Esophagus muscularis mucosa (tissue), 4 donors: ENCODE data around the gene PTX4. TPM values are rescaled to one million over a fixed set of nuclear protein-coding genes. Genes with fewer than 3 reads are reported as not detected.
A peak's percentile ranks its signal among the peaks of the same experiment; 100 is the strongest.

ENCODE experiments used
- DNase-seq: peaks from one replicate; pipeline ENCODE4 v3.0.0-alpha.2; 2017; ENCODE audit errors: extremely low spot score
- H3K27ac ChIP-seq, 4 donors: fragments of 200-600 bp; sonication (generic); replicated peaks in 1 of 4; 1 replicate in 3 of 4; 2 replicates in 1 of 4; pipeline ENCODE4 v1.5.1; 2016 to 2019; ENCODE audit warnings: mild to moderate bottlenecking in 1 of 4
- H3K27me3 ChIP-seq, 4 donors: fragments of 200-600 bp; sonication (generic); one replicate each; pipeline versions ENCODE4 v1.5.1 to v1.6.0; 2016 to 2019
- H3K36me3 ChIP-seq, 4 donors: fragments of 200-600 bp; sonication (generic); one replicate each; pipeline ENCODE4 v1.5.1; 2016 to 2019
- H3K4me1 ChIP-seq, 4 donors: fragments of 200-600 bp; sonication (generic); one replicate each; pipeline ENCODE4 v1.5.1; 2016 to 2019
- H3K4me3 ChIP-seq, 4 donors: fragments of 200-600 bp; sonication (generic); 1 replicate in 2 of 4; 2 replicates in 2 of 4; pipeline ENCODE4 v1.5.1; 2016 to 2019; ENCODE audit warnings: mild to moderate bottlenecking in 4 of 4, moderate library complexity in 1 of 4
- H3K9me3 ChIP-seq, 4 donors: fragments of 200-600 bp; sonication (generic); 1 replicate in 3 of 4; 2 replicates in 1 of 4; pipeline ENCODE4 v1.5.1; 2016 to 2019
- EP300 ChIP-seq: sonication (generic); formaldehyde crosslinking; IDR thresholded peaks from one replicate; pipeline ENCODE4 v1.6.1; 2017; ENCODE audit warnings: antibody characterized with exemption
- POLR2A ChIP-seq: fragments of 450-650 bp; IDR thresholded peaks from one replicate; pipeline ENCODE4 v1.6.1; 2017; ENCODE audit warnings: antibody characterized with exemption, moderate library complexity, mild to moderate bottlenecking, low read depth
- POLR2AphosphoS5 ChIP-seq, 2 donors: sonication (generic); formaldehyde crosslinking; IDR thresholded peaks; one replicate each; pipeline ENCODE4 v1.6.1; 2017; ENCODE audit warnings: antibody characterized with exemption in 2 of 2
- WGBS: methylation state at CpG from one replicate; pipeline ENCODE4 v1.1.5; 2018; 5-methylcytosine and 5-hydroxymethylcytosine counted together
- intact Hi-C: fragments of 100-400 bp; cut with DNase I; formaldehyde crosslinking; loops from one replicate; pipeline ENCODE4 v1.15.1; 2023
- total RNA-seq, 4 donors: library from RNA; depleted of rRNA; stranded (reverse); fragments of >200 nt; gene quantifications; one replicate each; pipeline versions ENCODE4 v1.1.0 to v1.2.1, GENCODE V29; 2016
- TF ChIP-seq, protein P1 (sequence below), 3 experiments: fragments of 200-600 bp in 2 of 3; fragments of 450-650 bp in 1 of 3; sonication (generic) in 2 of 3; IDR thresholded peaks; one replicate each; pipeline ENCODE4 v1.5.1; 2017 to 2019; ENCODE audit warnings: antibody characterized with exemption in 3 of 3, mild to moderate bottlenecking in 2 of 3, moderate library complexity in 1 of 3

Gene PTX4
- total RNA-seq, 4 donors from 2014 or later, result 0.39 to 0.75 (median 0.66) TPM; not detected in 1

DNA sequence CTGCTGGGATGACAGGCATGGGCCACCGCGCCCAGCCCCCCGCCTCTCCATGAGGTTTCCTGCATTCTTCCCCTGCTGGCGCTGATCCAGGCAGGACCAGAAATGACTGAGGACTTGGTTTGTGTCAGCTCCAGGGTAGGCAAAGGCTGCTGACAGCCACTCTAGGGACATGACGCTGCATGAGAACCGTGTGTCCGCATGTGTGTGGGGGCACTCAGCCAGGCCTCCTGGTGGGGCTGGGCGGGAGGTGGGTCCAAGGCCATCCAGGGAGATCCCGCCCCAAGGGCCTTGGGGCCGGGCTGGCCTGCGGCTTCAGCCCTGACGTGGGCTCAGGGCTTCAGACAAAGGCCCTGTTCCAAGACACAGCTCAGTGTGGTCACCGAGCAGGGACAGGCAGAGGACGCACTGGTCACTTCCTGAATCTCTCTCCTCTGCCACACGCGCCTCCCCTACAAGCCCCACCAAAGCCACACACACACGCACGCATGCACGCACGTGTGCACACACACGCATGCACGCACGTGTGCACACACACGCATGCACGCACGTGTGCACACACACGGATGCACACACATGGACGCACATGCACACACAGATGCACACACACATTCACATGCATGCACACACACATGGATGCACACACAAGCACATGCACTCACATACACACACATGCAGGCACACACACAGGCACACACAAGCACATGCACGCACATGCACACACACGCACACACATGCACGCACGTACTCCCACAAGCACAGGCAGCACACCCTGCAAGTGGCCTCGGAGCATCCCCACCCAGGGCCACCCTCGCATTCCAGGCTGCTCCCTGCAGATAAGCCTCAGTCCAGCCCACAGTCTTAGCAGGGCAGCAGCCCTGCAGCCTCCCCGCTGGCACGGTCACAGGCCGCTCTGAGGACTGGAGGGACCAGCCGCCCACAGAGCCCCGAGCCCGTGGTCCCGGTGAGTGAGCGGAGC lies 39.4 kb upstream of the PTX4 start:
- Histone ChIP-seq H3K9me3 (no peaks in the 10 kb centered on the region), H3K4me1 (peaks cover 47 to 58% (median 50%) of the 10 kb centered on the region in 4 donors), H3K27ac (peak overlapping the region in 1 of 4 donors; percentile 3), H3K27me3 (no peaks in the 10 kb centered on the region), H3K36me3 (peaks cover 0 to 27% (median 13%) of the 10 kb centered on the region in 4 donors), H3K4me3 (no peak overlapping the region)
- no peak for DNase-seq
- 82% methylated on average over 25 of the region's 42 CpGs for WGBS
- intact Hi-C loops, result no loop called here
- TF ChIP-seq POLR2AphosphoS5 (IDR thresholded peaks at IDR 0.05) (no peak), POLR2A (no peak), EP300 (no peak)
- TF ChIP-seq, protein P1, sequence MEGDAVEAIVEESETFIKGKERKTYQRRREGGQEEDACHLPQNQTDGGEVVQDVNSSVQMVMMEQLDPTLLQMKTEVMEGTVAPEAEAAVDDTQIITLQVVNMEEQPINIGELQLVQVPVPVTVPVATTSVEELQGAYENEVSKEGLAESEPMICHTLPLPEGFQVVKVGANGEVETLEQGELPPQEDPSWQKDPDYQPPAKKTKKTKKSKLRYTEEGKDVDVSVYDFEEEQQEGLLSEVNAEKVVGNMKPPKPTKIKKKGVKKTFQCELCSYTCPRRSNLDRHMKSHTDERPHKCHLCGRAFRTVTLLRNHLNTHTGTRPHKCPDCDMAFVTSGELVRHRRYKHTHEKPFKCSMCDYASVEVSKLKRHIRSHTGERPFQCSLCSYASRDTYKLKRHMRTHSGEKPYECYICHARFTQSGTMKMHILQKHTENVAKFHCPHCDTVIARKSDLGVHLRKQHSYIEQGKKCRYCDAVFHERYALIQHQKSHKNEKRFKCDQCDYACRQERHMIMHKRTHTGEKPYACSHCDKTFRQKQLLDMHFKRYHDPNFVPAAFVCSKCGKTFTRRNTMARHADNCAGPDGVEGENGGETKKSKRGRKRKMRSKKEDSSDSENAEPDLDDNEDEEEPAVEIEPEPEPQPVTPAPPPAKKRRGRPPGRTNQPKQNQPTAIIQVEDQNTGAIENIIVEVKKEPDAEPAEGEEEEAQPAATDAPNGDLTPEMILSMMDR (IDR thresholded peaks at IDR 0.05), result no peak

GRCh38 chr16:1526608-1527555 lies 38.1 kb upstream of the PTX4 start:
- Histone ChIP-seq H3K27me3 (no peaks in the 10 kb centered on the region), H3K36me3 (peaks cover 0 to 37% (median 21%) of the 10 kb centered on the region in 4 donors), H3K4me3 (no peak overlapping the region), H3K9me3 (no peaks in the 10 kb centered on the region), H3K27ac (peak overlapping the region in 1 of 4 donors; percentile 3), H3K4me1 (peaks cover 35 to 45% (median 38%) of the 10 kb centered on the region in 4 donors)
- intact Hi-C loops, result no loop called here
- no peak for TF ChIP-seq POLR2A
- WGBS, result 87% methylated on average over 22 of the region's 38 CpGs
- no peak for DNase-seq

DNA sequence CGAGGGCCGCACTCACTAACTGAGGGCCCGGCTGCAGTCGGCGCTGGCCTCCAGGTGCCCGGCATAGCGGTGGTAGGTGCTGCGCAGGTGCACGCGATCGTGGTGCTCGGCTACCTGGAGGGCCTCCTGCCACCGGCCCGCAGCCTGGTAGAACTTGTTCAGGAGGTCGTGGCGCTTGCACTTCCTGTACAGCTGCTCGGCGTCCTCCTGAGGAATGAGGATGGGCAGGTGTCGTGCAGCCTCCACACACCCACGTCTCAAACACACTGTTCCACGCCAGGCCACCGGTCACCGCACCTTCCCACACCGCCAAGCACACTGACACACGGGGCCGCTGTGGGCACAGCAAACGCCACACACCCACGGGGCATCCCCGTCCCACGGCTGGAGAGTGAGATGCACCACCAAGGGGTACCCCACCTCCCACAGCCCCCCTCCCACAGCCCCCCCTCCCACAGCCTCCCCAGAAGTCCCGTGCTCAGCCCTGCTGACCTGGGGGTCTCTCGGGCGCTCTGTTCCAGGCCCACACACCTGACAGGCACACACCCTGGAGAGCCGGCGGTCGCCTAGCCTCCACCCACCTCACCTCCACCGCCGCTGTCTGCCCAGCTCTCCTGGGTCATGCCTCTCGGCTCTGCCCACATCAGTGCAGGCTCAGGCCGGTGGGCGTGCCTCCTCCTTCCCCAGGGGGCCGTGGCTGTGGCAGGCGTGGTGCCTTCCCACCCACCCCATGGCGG lies 37.3 kb upstream of the PTX4 start:
- no peak overlapping the region for H3K27ac ChIP-seq
- no peaks in the 10 kb centered on the region for H3K27me3 ChIP-seq
- intact Hi-C loops, result no loop called here

DNA sequence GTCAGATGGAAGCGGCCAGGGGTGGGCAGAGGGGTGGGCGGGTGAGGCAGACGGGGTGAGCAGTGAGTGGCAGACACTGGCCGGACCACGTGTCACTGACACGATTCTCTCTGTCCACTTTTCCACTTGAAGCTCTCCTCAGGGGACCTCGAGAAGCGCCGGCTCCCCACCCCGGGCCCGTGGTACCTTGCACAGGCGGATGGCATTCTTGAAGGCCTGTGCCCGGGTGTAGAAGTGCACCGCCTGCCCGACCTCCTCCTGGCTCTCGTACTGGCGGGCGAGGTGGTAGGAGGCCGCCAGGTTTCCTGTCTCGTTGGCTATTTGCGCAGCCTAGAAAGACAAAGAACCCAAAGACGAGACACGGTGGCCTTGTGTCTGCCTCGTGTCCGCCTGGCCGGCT lies 35.6 kb upstream of the PTX4 start:
- Histone ChIP-seq H3K4me1 (peaks cover 15 to 24% (median 19%) of the 10 kb centered on the region in 4 donors), H3K4me3 (no peak overlapping the region), H3K9me3 (no peaks in the 10 kb centered on the region), H3K27ac (no peak overlapping the region), H3K36me3 (peaks cover 12 to 59% (median 38%) of the 10 kb centered on the region in 4 donors), H3K27me3 (no peaks in the 10 kb centered on the region)
- DNase-seq, result no peak
- TF ChIP-seq, protein P1 (IDR thresholded peaks at IDR 0.05), result no peak
- no peak for TF ChIP-seq EP300
- TF ChIP-seq POLR2A, result no peak
- no peak for TF ChIP-seq POLR2AphosphoS5 (IDR thresholded peaks at IDR 0.05)
- 95% methylated on average over 21 of the region's 26 CpGs for WGBS
- intact Hi-C loops, result no loop called here

More for the DNA sequence above, 37.3 kb upstream of the PTX4 start:
- Histone ChIP-seq H3K4me3 (no peak overlapping the region), H3K36me3 (peaks cover 0 to 42% (median 23%) of the 10 kb centered on the region in 4 donors), H3K9me3 (no peaks in the 10 kb centered on the region), H3K4me1 (peaks cover 26 to 37% (median 30%) of the 10 kb centered on the region in 4 donors)
- DNase-seq, result no peak
- TF ChIP-seq POLR2A, result no peak
- TF ChIP-seq, protein P1 (IDR thresholded peaks at IDR 0.05), result no peak
- TF ChIP-seq POLR2AphosphoS5 (IDR thresholded peaks at IDR 0.05), result no peak
- no peak for TF ChIP-seq EP300
- 86% methylated on average over 22 of the region's 44 CpGs for WGBS
